DND-41 (cell line): ENCODE results near the gene ZSWIM8.

Experiments used
- ATAC-seq: fragments of 200-7000 bp; cut with Tn5 transposase; 3 replicates; pipeline ENCODE4 v1.9.1; 2021; ENCODE audit warnings: low read depth; ENCODE audit not compliant: insufficient read depth
- DNase-seq: peaks from one replicate; pipeline ENCODE4 v3.0.0-alpha.2; 2020
- H2AFZ ChIP-seq: 2 replicates; pipeline ENCODE4 v1.6.0; 2012; ENCODE audit warnings: low read depth, low read length
- H3K27ac ChIP-seq: 2 replicates; pipeline ENCODE4 v1.5.1; 2012; ENCODE audit warnings: low read length, inconsistent platforms
- H3K27me3 ChIP-seq: fragments of 200-600 bp; sonication (generic); 2 replicates; pipeline ENCODE4 v1.6.0; 2012; ENCODE audit warnings: low read length, mild to moderate bottlenecking, inconsistent platforms; ENCODE audit not compliant: insufficient read depth, poor library complexity
- H3K36me3 ChIP-seq: 2 replicates; pipeline ENCODE4 v1.5.1; 2012; ENCODE audit warnings: low read length, inconsistent platforms; ENCODE audit not compliant: insufficient read depth
- H3K4me1 ChIP-seq: 2 replicates; pipeline ENCODE4 v1.5.1; 2012; ENCODE audit warnings: mild to moderate bottlenecking, low read length; ENCODE audit not compliant: insufficient read depth
- H3K4me2 ChIP-seq: 2 replicates; pipeline ENCODE4 v1.6.0; 2012; ENCODE audit warnings: mild to moderate bottlenecking, moderate library complexity, low read length, inconsistent platforms; ENCODE audit not compliant: insufficient read depth
- H3K4me3 ChIP-seq, 2 experiments: fragments of 200-600 bp in 1 of 2; shearing (Covaris generic) in 1 of 2; 2 replicates each; pipeline ENCODE4 v1.5.1; 2012 to 2016; ENCODE audit warnings: inconsistent platforms in 2 of 2, low read length in 2 of 2, mild to moderate bottlenecking in 2 of 2, low read depth in 1 of 2, moderate library complexity in 1 of 2
- H3K79me2 ChIP-seq: 2 replicates; pipeline ENCODE4 v1.6.0; 2012; ENCODE audit warnings: low read length, inconsistent platforms; ENCODE audit not compliant: insufficient read depth
- H3K9ac ChIP-seq: 2 replicates; pipeline ENCODE4 v1.6.0; 2012; ENCODE audit warnings: low read depth, mild to moderate bottlenecking, inconsistent platforms, low read length, moderate library complexity
- H3K9me3 ChIP-seq: 2 replicates; pipeline ENCODE4 v1.5.1; 2012; ENCODE audit warnings: low read length, moderate library complexity, mild to moderate bottlenecking, inconsistent platforms; ENCODE audit not compliant: insufficient read depth, severe bottlenecking
- H4K20me1 ChIP-seq: 2 replicates; pipeline ENCODE4 v1.6.0; 2012; ENCODE audit warnings: low read length; ENCODE audit not compliant: insufficient read depth
- CTCF ChIP-seq: IDR thresholded peaks from 2 replicates; pipeline ENCODE4 v1.5.1; 2012; ENCODE audit warnings: borderline replicate concordance, low read length, moderate library complexity, mild to moderate bottlenecking; ENCODE audit not compliant: poor library complexity, severe bottlenecking; ENCODE audit errors: extremely low read depth
- EZH2 ChIP-seq: IDR thresholded peaks from 3 replicates; pipeline ENCODE4 v1.6.1; 2012; ENCODE audit warnings: borderline replicate concordance, low read depth, mild to moderate bottlenecking, moderate library complexity, low read length, inconsistent platforms; ENCODE audit not compliant: severe bottlenecking

Gene ZSWIM8

GRCh38 chr10:73818402-73818801 is 33.0 kb downstream of the ZSWIM8 start:
- no peak overlapping the region for H3K27ac ChIP-seq
- no peaks in the 10 kb centered on the region for H3K79me2 ChIP-seq
- H3K4me3 ChIP-seq = no peak overlapping the region
- H3K27me3 ChIP-seq = no peaks in the 10 kb centered on the region
- H2AFZ ChIP-seq = no peak overlapping the region
- H3K4me1 ChIP-seq = no peaks in the 10 kb centered on the region
- H3K4me2 ChIP-seq = no peak overlapping the region
- ATAC-seq (0 out of 3 replicates have a peak, but pooled peaks have one; percentile 35), DNase-seq (no peak)
- no peaks in the 10 kb centered on the region for H3K9me3 ChIP-seq
- H4K20me1 ChIP-seq = peaks cover 4% of the 10 kb centered on the region
- TF ChIP-seq CTCF (peak; percentile 2), EZH2 (no peak)
- no peak overlapping the region for H3K9ac ChIP-seq
- H3K36me3 ChIP-seq = peaks cover 58% of the 10 kb centered on the region

DNA sequence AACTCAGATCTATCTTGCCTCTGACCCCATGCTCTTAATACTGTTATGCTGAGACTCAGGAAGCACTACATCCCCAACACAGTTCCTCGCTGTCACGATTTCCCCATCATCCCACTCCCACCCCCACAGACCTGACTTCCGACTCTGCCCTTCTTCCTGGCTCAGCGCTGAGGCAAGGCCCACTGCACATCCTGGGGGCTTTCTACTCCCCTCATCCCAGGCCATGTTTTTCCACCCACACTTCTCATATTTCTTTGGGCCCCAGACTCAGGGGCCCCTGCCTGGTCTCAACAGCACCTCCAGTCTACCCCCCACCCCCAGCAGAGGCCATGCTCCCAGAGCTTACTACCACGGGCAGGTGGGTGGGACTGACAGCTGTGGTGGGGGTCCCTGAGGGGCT is 33.7 kb downstream of the ZSWIM8 start:
- Histone ChIP-seq H3K9me3 (no peaks in the 10 kb centered on the region), H4K20me1 (peaks cover 4% of the 10 kb centered on the region), H3K79me2 (no peaks in the 10 kb centered on the region), H3K9ac (no peak overlapping the region), H3K4me1 (no peaks in the 10 kb centered on the region), H3K27ac (no peak overlapping the region), H3K4me2 (no peak overlapping the region), H3K27me3 (no peaks in the 10 kb centered on the region), H2AFZ (no peak overlapping the region), H3K4me3 (no peak overlapping the region), H3K36me3 (peaks cover 56% of the 10 kb centered on the region)
- no peak for ATAC-seq
- no peak for DNase-seq
- TF ChIP-seq CTCF (no peak), EZH2 (no peak)

GRCh38 chr10:73819513-73820093 is 34.2 kb downstream of the ZSWIM8 start:
- Histone ChIP-seq H3K9me3 (no peaks in the 10 kb centered on the region), H3K27me3 (no peaks in the 10 kb centered on the region), H3K79me2 (no peaks in the 10 kb centered on the region), H3K4me2 (no peak overlapping the region), H3K4me1 (no peaks in the 10 kb centered on the region), H2AFZ (no peak overlapping the region), H3K36me3 (peaks cover 58% of the 10 kb centered on the region), H3K27ac (no peak overlapping the region), H3K4me3 (no peak overlapping the region), H4K20me1 (peaks cover 4% of the 10 kb centered on the region), H3K9ac (no peak overlapping the region)
- ATAC-seq (peak; percentile 34; the same call in 1 of the 3 replicates), DNase-seq (no peak)
- no peak for TF ChIP-seq CTCF
- no peak for TF ChIP-seq EZH2

DNA sequence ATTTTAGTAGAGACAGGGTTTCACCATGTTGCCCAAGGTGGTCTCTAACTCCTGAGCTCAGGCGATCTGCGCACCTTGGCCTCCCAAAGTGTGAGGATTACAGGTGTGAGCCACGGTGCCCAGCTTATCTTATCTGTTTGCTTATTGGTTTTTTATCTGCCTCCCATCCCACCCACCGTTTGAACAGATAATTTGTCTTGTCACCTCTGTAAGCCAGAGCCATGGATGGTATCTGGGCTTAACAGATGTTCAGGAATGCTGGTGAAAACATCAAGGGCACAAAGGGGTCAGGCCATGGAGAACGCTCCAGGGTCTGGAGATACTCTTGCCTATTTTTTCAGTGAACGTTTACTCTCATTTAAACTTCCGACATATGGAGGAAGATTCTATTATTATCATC is 38.0 kb downstream of the ZSWIM8 start:
- Histone ChIP-seq H4K20me1 (no peaks in the 10 kb centered on the region; the same call in 1 of the 2 replicates), H3K27me3 (no peaks in the 10 kb centered on the region), H3K79me2 (no peaks in the 10 kb centered on the region), H3K4me3 (no peak overlapping the region), H3K9me3 (no peaks in the 10 kb centered on the region), H3K27ac (no peak overlapping the region), H3K9ac (no peak overlapping the region), H3K4me1 (no peaks in the 10 kb centered on the region), H3K4me2 (no peak overlapping the region), H3K36me3 (peaks cover 53% of the 10 kb centered on the region), H2AFZ (no peak overlapping the region)
- no peak for ATAC-seq
- TF ChIP-seq EZH2 (no peak), CTCF (no peak)
- DNase-seq = no peak
